Muscle of leg (tissue), 11 donors: Measurements from ENCODE around the gene DACT3. TPM values are rescaled to one million over a fixed set of nuclear protein-coding genes. Genes with fewer than 3 reads are reported as not detected.

Experiments
- DNase-seq: peaks from one replicate; pipeline ENCODE4 v3.0.0; 2013
- H3K27ac ChIP-seq: one replicate; pipeline ENCODE4 v1.5.1; 2013; ENCODE audit warnings: mild to moderate bottlenecking, low read length, control low read depth
- H3K27me3 ChIP-seq: one replicate; pipeline ENCODE4 v1.6.1; 2013; ENCODE audit warnings: low read length; ENCODE audit not compliant: control insufficient read depth, insufficient read depth
- H3K36me3 ChIP-seq: one replicate; pipeline ENCODE4 v1.6.1; 2013; ENCODE audit warnings: low read length; ENCODE audit not compliant: control insufficient read depth, insufficient read depth
- H3K4me1 ChIP-seq: one replicate; pipeline ENCODE4 v1.6.1; 2013; ENCODE audit warnings: low read length; ENCODE audit not compliant: control insufficient read depth, insufficient read depth
- H3K4me3 ChIP-seq: one replicate; pipeline ENCODE4 v1.5.1; 2013; ENCODE audit warnings: low read length, control low read depth
- H3K9me3 ChIP-seq: replicated peaks from 2 replicates; pipeline ENCODE4 v1.6.1; 2013; ENCODE audit warnings: low read depth, low read length; ENCODE audit not compliant: control insufficient read depth
- WGBS: methylation state at CpG from one replicate; pipeline ENCODE4 v1.1.5; 2013; ENCODE audit warnings: missing lambda C conversion rate; ENCODE audit not compliant: insufficient coverage; 5-methylcytosine and 5-hydroxymethylcytosine counted together
- polyA plus RNA-seq, 8 donors: library from polyadenylated mRNA; unstranded; fragments of 120-200 nt; gene quantifications; one replicate each; pipeline versions ENCODE4 v1.2.1 to v1.2.3, GENCODE V29; 2013; ENCODE audit warnings: inconsistent platforms in 1 of 8, low replicate concordance in 1 of 8; ENCODE audit not compliant: insufficient read length in 8 of 8, insufficient read depth in 1 of 8
- total RNA-seq: library from RNA; stranded (reverse); fragments of 120-200 nt; gene quantifications from one replicate; pipeline ENCODE4 v1.2.4, GENCODE V29; 2013

DACT3 gene
- total and polyA plus RNA-seq, 9 donors = 11.5 to 28.9 (median 19.5) TPM

GRCh38 chr19:46614114-46614722 lies 46.8 kb downstream of the DACT3 start:
- no peaks in the 10 kb centered on the region for H3K27me3 ChIP-seq
- no peak overlapping the region for H3K4me3 ChIP-seq
- peaks cover 15% of the 10 kb centered on the region for H3K36me3 ChIP-seq
- H3K27ac ChIP-seq = no peak overlapping the region
- no peaks in the 10 kb centered on the region for H3K9me3 ChIP-seq
- 3% methylated on average over 7 of the region's 12 CpGs for WGBS
- peak; percentile 88 for DNase-seq
- peaks cover 28% of the 10 kb centered on the region for H3K4me1 ChIP-seq

GRCh38 chr19:46613525-46613924 lies 47.5 kb downstream of the DACT3 start:
- H3K27ac ChIP-seq = no peak overlapping the region
- 85% methylated on average over 5 of the region's 22 CpGs for WGBS
- H3K4me3 ChIP-seq = no peak overlapping the region
- H3K36me3 ChIP-seq = peaks cover 21% of the 10 kb centered on the region
- H3K4me1 ChIP-seq = peaks cover 21% of the 10 kb centered on the region
- no peaks in the 10 kb centered on the region for H3K9me3 ChIP-seq
- H3K27me3 ChIP-seq = no peaks in the 10 kb centered on the region
- DNase-seq = no peak

- H3K4me3 ChIP-seq = no peak overlapping the region
- 66% methylated on average over 5 of the region's 6 CpGs for WGBS
- H3K36me3 ChIP-seq = peaks cover 39% of the 10 kb centered on the region
- DNase-seq = no peak
- H3K27ac ChIP-seq = no peak overlapping the region
- no peaks in the 10 kb centered on the region for H3K9me3 ChIP-seq
- H3K27me3 ChIP-seq = no peaks in the 10 kb centered on the region
- H3K4me1 ChIP-seq = peaks cover 18% of the 10 kb centered on the region
These were observed 49.2 kb downstream of the DACT3 start for GRCh38 chr19:46611776-46612175.

- WGBS = 72% methylated on average over 12 of the region's 17 CpGs
- Histone ChIP-seq H3K36me3 (peaks cover 46% of the 10 kb centered on the region), H3K9me3 (no peaks in the 10 kb centered on the region), H3K27me3 (no peaks in the 10 kb centered on the region), H3K4me1 (peaks cover 16% of the 10 kb centered on the region), H3K4me3 (no peak overlapping the region), H3K27ac (peak overlapping the region; percentile 7)
- DNase-seq = no peak
These were observed 49.9 kb downstream of the DACT3 start for GRCh38 chr19:46610851-46611770.

- Histone ChIP-seq H3K36me3 (peaks cover 53% of the 10 kb centered on the region), H3K9me3 (no peaks in the 10 kb centered on the region), H3K27me3 (no peaks in the 10 kb centered on the region), H3K4me3 (no peak overlapping the region), H3K27ac (peak overlapping the region; percentile 7), H3K4me1 (peaks cover 16% of the 10 kb centered on the region)
- no peak for DNase-seq
- no CpG with 5 or more reads among the region's 5 CpGs for WGBS
These were observed 50.6 kb downstream of the DACT3 start for GRCh38 chr19:46610413-46610775.

- H3K9me3 ChIP-seq = no peaks in the 10 kb centered on the region
- H3K4me1 ChIP-seq = peaks cover 21% of the 10 kb centered on the region
- H3K27ac ChIP-seq = no peak overlapping the region
- no peak overlapping the region for H3K4me3 ChIP-seq
- H3K27me3 ChIP-seq = no peaks in the 10 kb centered on the region
- peaks cover 58% of the 10 kb centered on the region for H3K36me3 ChIP-seq
- WGBS = 41% methylated on average over 14 of the region's 30 CpGs
- DNase-seq = no peak
These were observed 51.2 kb downstream of the DACT3 start for GRCh38 chr19:46609511-46610412.

- peaks cover 26% of the 10 kb centered on the region for H3K4me1 ChIP-seq
- H3K9me3 ChIP-seq = no peaks in the 10 kb centered on the region
- no peaks in the 10 kb centered on the region for H3K27me3 ChIP-seq
- WGBS = 88% methylated on average over 25 of the region's 27 CpGs
- no peak overlapping the region for H3K4me3 ChIP-seq
- H3K27ac ChIP-seq = no peak overlapping the region
- DNase-seq = no peak
- H3K36me3 ChIP-seq = peaks cover 58% of the 10 kb centered on the region
These were observed 52.2 kb downstream of the DACT3 start for GRCh38 chr19:46608581-46609345.

- Histone ChIP-seq H3K4me3 (no peak overlapping the region), H3K4me1 (peaks cover 32% of the 10 kb centered on the region), H3K36me3 (peaks cover 58% of the 10 kb centered on the region), H3K27me3 (no peaks in the 10 kb centered on the region), H3K27ac (no peak overlapping the region), H3K9me3 (no peaks in the 10 kb centered on the region)
- DNase-seq = no peak
- WGBS = 89% methylated on average over 7 of the region's 9 CpGs
These were observed 52.8 kb downstream of the DACT3 start for GRCh38 chr19:46608178-46608577.

- no peak for DNase-seq
- Histone ChIP-seq H3K4me1 (peaks cover 38% of the 10 kb centered on the region), H3K4me3 (no peak overlapping the region), H3K27ac (no peak overlapping the region), H3K36me3 (peaks cover 58% of the 10 kb centered on the region), H3K27me3 (no peaks in the 10 kb centered on the region), H3K9me3 (no peaks in the 10 kb centered on the region)
- WGBS = 68% methylated on average over 12 of the region's 12 CpGs
These were observed 53.5 kb downstream of the DACT3 start for GRCh38 chr19:46607448-46607841.
